GM12892 (cell line): ENCODE results near the gene SIK3.

Source experiments
- DNase-seq: peaks from one replicate; pipeline ENCODE4 v3.0.0; 2011; ENCODE audit not compliant: insufficient read length
- FAIRE-seq: peaks from 2 replicates; lab custom pipeline; 2011; peaks lifted over from hg19 to GRCh38; lab: Jason Lieb, UNC
- POLR2A ChIP-seq: IDR thresholded peaks from 2 replicates; pipeline ENCODE4 v1.6.1; 2011; ENCODE audit warnings: low read depth, low read length, control low read depth
- POLR2AphosphoS5 ChIP-seq: IDR thresholded peaks from 2 replicates; pipeline ENCODE4 v1.6.1; 2011; ENCODE audit warnings: low read depth, low read length, control low read depth
- TAF1 ChIP-seq: IDR thresholded peaks from 2 replicates; pipeline ENCODE4 v1.6.1; 2011; ENCODE audit warnings: low read depth, mild to moderate bottlenecking, control low read depth, low read length, borderline replicate concordance

The SIK3 gene

DNA sequence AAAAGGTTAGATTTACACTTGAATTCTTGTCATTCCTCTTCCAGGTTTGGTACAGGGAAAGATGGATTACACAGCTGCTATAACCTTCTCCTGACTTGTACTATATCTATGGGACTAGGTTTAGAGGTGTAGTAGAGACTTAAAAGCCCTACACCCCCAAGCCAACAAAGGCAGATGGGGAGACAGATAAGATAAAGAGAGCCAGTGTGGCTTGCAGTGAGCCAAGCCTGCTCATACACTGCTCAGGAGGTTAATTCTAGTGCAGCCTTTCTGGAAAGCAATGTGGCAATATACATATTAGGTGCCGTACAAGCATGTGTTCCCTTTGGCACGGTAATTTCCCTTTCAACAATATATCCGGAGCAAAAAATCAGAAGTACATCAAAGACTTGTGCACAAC is 10.8 kb downstream of the SIK3 start:
- DNase-seq (no peak), FAIRE-seq (no peak)
- TF ChIP-seq POLR2A (no peak), POLR2AphosphoS5 (no peak), TAF1 (no peak)

DNA sequence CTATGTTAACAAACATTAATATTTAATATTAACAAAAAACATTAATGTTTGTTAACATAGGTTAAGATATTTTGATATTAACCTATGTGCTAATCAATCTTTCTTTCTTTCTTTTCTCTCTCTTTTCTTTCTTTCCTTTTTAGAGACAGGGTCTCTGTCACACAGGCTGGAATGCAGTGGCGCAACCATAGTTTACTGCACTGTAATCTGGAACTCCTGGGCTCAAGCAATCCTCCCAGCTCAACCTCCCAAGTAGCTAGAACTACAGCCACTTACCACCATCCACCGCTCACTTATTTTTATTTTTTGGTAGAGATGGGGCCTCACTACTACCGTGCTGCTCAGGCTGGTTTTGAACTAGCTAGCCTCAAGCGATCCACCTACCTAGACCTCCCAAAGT is 13.2 kb downstream of the SIK3 start:
- DNase-seq (no peak), FAIRE-seq (no peak)
- no peak for TF ChIP-seq TAF1
- TF ChIP-seq POLR2AphosphoS5, result no peak
- no peak for TF ChIP-seq POLR2A

DNA sequence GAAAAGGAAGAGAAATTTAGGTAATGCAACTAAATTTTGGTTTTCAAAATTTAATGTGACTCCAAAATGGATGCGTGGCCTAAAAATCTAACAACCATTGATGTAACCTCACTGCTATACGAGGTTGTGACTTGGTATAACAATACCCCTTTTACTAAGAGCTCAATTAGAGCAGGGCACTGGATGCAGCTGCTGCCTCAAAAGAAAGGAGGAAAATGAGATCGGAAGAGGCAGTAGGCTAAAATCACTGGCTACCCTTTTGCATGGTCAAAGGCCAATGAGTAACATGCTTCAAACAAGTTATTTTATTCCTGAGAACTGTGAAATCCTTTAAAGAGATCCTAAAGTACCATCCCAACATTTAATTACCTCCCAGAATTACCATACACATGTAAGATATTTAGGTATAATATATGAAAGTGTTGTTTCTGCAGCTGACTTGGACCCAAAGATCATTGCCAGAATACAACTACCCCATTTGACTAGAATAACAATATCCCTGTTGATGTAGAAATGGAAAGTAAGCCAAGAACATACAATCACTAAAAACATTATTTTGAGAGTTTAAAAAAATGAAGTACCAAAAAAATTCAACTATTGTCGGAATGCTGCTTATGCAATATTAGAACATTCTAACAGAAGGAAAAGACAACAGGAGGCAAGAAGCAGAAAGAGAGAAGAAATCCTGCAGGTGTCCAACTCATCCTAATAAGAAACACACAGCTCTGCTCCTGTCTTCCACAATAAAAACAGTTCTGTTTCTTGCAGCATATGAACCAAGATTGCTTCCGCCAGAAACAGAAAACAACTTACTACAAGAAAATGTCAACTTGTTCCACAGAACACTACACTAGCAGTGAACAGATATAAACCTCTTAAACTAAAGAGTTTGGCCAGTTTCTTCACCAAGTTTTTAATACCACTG is 15.0 kb downstream of the SIK3 start:
- FAIRE-seq, result peak; percentile 65
- DNase-seq, result no peak
- TF ChIP-seq POLR2AphosphoS5 (no peak), POLR2A (no peak), TAF1 (no peak)

DNA sequence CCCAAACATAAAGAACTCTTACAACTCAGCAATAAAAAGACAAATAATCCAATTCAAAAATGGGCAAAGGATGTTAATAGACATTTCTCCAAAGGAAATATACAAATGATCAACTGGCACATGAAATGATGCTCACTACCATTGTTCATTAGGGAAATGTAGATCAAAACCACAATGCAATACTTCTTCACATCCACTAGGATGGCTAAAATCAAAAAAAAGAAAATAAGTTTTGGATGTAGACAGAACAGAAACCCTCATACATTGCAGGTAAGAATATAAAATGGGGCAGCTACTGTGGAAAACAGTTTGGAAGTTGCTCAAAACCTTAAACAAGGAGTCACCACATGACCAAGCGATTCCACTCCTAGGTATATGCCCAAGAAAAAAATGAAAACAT is 16.3 kb downstream of the SIK3 start:
- no peak for TF ChIP-seq TAF1
- no peak for TF ChIP-seq POLR2A
- TF ChIP-seq POLR2AphosphoS5, result no peak
- FAIRE-seq (peak; percentile 5), DNase-seq (no peak)

DNA sequence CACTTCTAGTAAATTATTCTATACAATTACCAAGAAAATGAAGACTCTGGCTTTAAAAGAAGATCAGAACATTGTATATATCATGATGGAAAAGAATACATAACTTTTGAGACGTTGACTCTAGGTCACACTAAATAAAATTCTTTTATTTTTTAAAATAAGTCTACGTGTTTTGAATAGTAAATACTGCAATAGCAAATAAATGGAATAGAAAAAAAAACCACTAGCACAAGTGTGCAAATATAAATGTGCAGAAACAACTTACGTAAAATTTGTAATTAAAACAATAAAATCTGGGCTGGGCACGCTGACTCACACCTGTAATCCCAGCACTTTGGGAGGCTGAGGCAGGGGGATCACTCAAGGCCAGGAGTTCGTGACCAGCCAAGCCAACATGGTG is 17.9 kb downstream of the SIK3 start:
- no peak for TF ChIP-seq POLR2AphosphoS5
- no peak for TF ChIP-seq TAF1
- no peak for TF ChIP-seq POLR2A
- no peak for DNase-seq
- no peak for FAIRE-seq

DNA sequence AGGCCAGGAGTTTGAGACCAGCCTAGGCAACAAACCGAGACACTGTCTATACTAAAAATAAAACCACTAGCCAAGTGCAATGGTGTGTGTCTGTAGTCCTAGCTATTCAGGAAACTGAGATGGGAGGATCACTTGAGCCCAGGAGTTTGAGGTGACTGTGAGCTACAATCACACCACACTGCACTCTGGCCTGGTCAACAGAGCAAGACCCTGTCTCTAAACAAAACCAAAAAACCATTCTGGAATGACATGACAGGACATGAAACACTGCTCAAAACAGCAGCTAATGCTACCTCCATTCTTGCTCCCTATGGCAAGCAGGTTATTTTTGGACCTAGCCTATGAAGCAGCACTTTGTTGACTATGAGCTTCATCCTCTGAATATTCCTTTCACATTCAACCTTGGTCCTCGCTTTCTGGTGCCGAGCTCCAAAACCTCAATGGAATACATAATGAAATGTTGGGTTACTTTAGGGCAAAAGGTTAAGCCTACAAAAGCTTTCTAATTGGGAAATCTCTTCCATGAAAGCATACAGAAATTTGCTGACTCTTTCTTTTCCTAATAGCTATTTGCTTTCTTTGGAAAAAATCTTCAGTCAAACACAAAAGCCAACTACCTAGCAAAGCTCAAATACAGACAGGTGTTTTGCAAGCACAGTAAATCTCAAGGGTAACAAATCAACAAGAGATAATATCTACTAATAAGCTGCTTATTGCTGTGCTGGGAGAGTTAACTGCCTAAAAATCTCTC is 21.1 kb downstream of the SIK3 start:
- FAIRE-seq (peak; percentile 92), DNase-seq (no peak)
- no peak for TF ChIP-seq TAF1
- no peak for TF ChIP-seq POLR2AphosphoS5
- no peak for TF ChIP-seq POLR2A

DNA sequence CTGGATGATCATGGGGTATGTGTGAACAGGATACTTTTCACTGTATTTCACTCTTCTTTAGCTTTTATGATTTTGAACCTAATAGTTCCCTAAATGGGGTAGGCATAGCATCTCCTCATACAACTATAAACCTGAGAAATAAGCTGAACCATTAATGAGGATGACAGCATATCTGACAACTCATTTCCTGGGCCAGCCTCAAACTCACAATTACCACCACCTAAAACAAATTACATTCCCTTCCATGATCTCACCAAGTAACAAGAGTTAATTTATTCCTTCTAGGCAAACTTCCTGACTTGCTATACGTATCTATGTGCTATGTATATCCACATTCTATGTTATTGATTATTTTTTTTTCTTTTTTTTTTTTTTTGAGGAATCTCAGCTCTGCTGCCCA is 23.0 kb downstream of the SIK3 start:
- no peak for TF ChIP-seq POLR2AphosphoS5
- TF ChIP-seq POLR2A, result no peak
- no peak for TF ChIP-seq TAF1
- DNase-seq, result no peak
- no peak for FAIRE-seq

DNA sequence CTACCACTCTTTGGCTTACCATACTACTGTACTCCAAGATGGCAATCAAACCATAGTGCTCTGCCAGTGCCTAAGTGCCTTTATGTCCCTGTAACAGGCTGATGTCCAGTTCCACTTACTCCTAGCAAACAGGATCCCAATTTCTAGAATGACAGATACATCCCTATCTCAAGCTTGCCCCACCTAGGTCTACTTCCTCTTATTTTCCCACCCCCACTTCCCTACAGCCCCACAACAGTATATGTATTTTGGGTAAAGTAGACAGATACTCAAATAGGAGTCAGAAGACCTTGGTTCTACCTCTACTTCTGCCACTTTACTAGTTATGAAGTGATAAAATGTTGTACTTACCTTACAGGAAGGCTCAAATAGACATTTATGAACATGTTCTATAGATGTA is 24.1 kb downstream of the SIK3 start:
- TF ChIP-seq POLR2A (no peak), TAF1 (no peak), POLR2AphosphoS5 (no peak)
- FAIRE-seq (no peak), DNase-seq (no peak)

DNA sequence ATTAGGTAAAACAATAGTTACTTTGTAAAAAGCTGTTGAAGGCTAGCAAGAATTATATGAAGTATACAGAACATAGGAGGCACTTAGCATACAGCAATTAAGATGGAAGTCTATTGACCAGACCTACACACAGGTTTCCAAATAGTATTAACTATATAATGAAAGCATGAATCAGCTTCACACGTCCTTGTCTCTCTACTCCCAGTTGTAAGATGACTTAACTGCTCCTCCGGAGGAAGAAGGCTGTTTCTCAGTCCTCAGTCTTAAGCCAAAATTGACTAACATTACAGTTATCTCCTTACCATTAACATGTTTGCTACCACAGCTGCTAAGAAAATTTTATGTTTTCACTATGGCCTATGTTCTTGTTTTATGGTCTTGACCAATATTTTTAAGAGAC is 24.7 kb downstream of the SIK3 start:
- FAIRE-seq, result no peak
- DNase-seq, result no peak
- TF ChIP-seq TAF1, result no peak
- TF ChIP-seq POLR2AphosphoS5, result no peak
- no peak for TF ChIP-seq POLR2A

DNA sequence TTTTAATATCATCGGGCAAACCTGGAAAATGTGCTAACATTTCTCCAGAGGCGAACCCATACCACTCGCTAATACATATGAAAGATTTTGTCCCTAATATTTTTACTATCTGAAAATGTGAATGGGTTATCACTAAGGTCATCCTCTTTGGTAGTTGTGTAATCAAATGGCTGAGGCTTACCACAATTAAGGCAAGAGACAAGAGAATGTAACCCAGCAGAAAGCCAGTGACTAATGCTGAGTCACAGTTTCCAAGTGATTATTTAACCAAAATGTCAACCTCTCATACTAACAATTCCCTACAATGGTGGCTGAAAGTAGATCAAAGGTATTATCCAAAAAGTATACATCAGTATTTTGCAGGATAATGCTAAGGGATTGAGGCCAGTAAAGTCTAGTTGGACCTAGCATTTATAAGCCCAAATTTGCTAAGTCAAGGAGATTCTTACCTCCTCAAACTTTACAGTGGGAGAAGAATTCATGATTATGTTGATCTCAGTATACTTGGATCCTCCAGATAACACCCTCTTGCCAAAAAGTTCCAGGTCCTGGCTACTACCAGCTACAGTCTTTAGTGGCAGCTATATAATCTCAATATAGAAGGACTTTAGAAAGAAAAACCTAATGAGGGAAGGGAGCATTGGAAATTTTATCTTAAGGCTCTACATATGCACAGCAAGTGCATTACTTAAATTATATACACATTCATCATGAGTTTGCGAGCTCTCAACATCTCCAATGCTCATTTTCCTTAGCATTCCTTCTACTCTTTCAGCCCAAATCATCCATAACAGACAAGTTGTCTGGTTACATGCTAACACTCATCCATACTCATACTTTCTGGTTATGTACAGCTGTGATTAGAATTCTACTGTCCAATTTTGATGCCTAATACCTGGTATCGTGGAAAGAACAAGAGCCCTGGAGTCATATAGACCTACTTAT is 25.4 kb downstream of the SIK3 start:
- TF ChIP-seq POLR2AphosphoS5, result no peak
- TF ChIP-seq TAF1, result no peak
- TF ChIP-seq POLR2A, result no peak
- DNase-seq (no peak), FAIRE-seq (no peak)

DNA sequence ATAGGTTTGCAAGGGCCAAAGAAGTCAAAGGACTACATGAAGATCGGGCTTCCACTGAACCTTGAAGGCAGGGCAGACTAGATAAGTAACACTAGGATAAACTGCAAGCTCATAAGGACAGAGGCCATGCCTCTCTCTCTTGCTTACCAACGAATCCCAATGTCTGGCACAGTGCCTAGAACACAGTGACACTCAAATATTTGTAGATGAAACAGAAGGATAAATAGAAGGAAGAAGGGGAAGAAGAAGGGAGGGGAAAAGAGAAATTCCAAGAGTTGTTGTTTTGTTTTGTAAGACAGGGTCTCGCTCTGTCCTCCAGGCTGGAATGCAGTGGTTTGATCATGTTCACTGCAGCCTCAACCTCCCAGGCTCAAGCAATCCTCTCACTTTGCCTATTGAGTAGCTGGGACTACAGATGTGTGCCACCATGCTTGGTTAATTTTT is 26.9 kb downstream of the SIK3 start:
- TF ChIP-seq POLR2A, result no peak
- TF ChIP-seq POLR2AphosphoS5, result no peak
- TF ChIP-seq TAF1, result no peak
- DNase-seq, result no peak
- no peak for FAIRE-seq

DNA sequence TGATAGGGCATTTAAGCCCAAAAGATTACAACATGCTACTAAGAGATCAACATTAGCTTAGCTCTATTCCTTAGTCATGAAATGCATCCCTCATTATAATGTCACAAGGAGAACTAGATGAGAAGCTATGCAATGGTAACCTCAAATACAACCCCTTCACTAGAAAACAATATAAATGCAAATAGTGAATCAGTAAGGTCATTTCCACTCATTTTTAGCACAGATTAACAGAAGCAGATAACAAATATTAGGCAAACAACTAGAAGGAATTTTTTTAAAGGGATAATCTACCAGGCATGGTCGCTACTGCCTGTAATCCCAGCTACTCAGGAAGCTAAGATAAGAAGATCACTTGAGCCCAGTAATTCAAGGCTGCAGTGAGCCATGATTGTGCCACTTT is 28.2 kb downstream of the SIK3 start:
- TF ChIP-seq TAF1, result no peak
- no peak for TF ChIP-seq POLR2AphosphoS5
- no peak for TF ChIP-seq POLR2A
- DNase-seq (no peak), FAIRE-seq (no peak)
